ENCODE data around the gene OBSCN.

GRCh38 chr1:228264090-228264829 is 56.4 kb downstream of the OBSCN start:
- TF ChIP-seq POLR2A (IDR thresholded peaks at IDR 0.05; ENCODE audit: insufficient read depth in 1 of 2, low read depth in 2 of 2, low read length in 2 of 2) (no peak), FOSL2 (CRISPR knock-in tag; IDR thresholded peaks at IDR 0.05) (no peak), NFE2 (CRISPR knock-in tag; IDR thresholded peaks at IDR 0.05) (no peak), CTCF (CRISPR knock-in tag; IDR thresholded peaks at IDR 0.05) (no peak), TCF7 (IDR thresholded peaks at IDR 0.05; ENCODE audit: low read depth) (no peak), KDM5A (IDR thresholded peaks at IDR 0.05; ENCODE audit: borderline replicate concordance, low read length) (no peak), NCOA1 (CRISPR knock-in tag; IDR thresholded peaks at IDR 0.05) (no peak), MAX (IDR thresholded peaks at IDR 0.05) (no peak), ATF2 (CRISPR knock-in tag; IDR thresholded peaks at IDR 0.05) (no peak), MNT (IDR thresholded peaks at IDR 0.05) (no peak), PLSCR1 (CRISPR knock-in tag; IDR thresholded peaks at IDR 0.05; ENCODE audit: borderline replicate concordance) (no peak)
